Measurements from ENCODE around the gene SLC2A5.

SLC2A5 gene

DNA sequence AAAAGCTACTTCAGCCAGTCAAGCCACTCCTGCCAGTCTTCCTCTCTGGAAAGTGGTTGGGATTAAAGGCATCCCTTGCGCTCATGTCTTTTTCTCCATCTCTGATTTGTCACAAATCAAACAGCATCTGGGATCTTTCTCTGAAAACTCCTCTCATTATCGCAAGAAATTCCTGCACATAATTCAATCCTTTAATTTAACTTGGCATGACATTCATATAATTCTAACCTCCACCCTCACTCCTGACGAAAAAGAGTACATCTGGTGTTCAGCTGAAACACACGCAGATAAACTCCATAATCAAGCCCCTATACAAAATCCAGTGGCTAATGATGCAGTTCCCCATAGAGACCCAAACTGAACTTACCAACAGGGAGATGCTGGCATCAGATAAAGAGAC, 19.4 kb upstream of the SLC2A5 start:
- no peak overlapping the region for H3K4me3 ChIP-seq (ENCODE audit: low read depth, low read length)
- no peak for DNase-seq (ENCODE audit: low read depth)
- TF ChIP-seq, protein P1, sequence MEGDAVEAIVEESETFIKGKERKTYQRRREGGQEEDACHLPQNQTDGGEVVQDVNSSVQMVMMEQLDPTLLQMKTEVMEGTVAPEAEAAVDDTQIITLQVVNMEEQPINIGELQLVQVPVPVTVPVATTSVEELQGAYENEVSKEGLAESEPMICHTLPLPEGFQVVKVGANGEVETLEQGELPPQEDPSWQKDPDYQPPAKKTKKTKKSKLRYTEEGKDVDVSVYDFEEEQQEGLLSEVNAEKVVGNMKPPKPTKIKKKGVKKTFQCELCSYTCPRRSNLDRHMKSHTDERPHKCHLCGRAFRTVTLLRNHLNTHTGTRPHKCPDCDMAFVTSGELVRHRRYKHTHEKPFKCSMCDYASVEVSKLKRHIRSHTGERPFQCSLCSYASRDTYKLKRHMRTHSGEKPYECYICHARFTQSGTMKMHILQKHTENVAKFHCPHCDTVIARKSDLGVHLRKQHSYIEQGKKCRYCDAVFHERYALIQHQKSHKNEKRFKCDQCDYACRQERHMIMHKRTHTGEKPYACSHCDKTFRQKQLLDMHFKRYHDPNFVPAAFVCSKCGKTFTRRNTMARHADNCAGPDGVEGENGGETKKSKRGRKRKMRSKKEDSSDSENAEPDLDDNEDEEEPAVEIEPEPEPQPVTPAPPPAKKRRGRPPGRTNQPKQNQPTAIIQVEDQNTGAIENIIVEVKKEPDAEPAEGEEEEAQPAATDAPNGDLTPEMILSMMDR (IDR thresholded peaks at IDR 0.05; ENCODE audit: control insufficient read depth, extremely low read depth, insufficient read depth) = no peak

DNA sequence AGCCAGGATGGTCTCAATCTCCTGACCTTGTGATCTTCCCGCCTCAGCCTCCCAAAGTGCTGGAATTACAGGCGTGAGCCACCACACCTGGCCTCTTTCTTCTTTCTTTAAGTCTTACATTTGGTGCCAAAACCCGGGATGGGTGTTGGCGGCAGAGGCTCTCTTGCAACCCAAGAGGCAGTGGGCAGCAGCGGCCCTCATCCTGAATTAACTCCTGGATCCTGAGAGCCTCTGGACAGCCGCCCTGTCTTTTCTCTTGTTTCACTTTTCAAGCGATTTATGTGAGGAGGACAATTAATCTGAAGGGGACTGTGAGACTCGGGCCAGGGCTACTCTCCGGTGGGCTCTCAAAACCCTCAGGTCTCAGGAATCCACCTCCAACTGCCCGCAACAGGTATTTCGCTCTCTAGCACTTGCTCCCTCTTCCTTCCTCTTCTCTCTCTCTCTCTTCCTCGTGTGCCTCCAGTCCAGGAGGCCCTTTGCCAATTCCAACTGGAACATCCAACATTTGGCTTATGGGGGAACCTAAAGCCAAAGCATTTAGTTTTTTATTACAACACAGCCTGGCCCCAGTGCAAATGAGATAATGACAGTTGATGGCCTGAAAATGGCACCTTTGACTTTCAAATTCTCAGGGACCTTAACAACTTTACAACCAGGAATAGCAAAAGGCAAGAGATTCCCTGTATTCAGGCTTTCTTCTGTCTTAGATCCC, 18.1 kb upstream of the SLC2A5 start:
- TF ChIP-seq, protein P1 (IDR thresholded peaks at IDR 0.05; ENCODE audit: control insufficient read depth, extremely low read depth, insufficient read depth) = no peak
- DNase-seq (ENCODE audit: low read depth) = no peak

GRCh38 chr1:9086796-9087195, 17.4 kb upstream of the SLC2A5 start:
- TF ChIP-seq, protein P1 (IDR thresholded peaks at IDR 0.05; ENCODE audit: control insufficient read depth, extremely low read depth, insufficient read depth) = no peak
- DNase-seq (ENCODE audit: low read depth) = no peak

More for the DNA sequence above, 18.1 kb upstream of the SLC2A5 start:
- no peak overlapping the region for H3K4me3 ChIP-seq (ENCODE audit: low read depth, low read length)

DNA sequence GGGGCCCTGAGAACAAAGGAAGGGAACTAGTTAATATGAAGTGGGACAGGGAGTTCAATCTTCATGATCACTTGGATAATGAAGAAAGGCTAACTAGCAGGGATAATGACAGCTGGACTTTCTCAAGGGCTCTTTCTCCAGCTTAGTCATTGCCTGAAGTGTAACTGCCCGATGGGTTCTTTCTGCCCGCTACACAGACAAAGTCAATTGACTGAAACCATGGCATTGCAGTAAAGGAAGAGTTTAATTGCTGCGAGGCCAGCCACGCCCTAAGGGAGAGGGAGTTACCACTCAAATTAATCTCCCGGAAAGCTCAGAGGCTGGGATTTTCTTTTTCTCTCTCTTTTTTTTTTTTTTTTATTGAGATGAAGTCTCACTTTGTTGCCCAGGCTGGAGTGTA, 16.6 kb upstream of the SLC2A5 start:
- no peak for DNase-seq (ENCODE audit: low read depth)
- TF ChIP-seq, protein P1 (IDR thresholded peaks at IDR 0.05; ENCODE audit: control insufficient read depth, extremely low read depth, insufficient read depth) = no peak

More at GRCh38 chr1:9086796-9087195, 17.4 kb upstream of the SLC2A5 start:
- H3K4me3 ChIP-seq (ENCODE audit: low read depth, low read length) = no peak overlapping the region

GRCh38 chr1:9085306-9085940, 16.0 kb upstream of the SLC2A5 start:
- H3K4me3 ChIP-seq (ENCODE audit: low read depth, low read length) = no peak overlapping the region
- TF ChIP-seq, protein P1 (IDR thresholded peaks at IDR 0.05; ENCODE audit: control insufficient read depth, extremely low read depth, insufficient read depth) = no peak
- DNase-seq (ENCODE audit: low read depth) = no peak

More for the DNA sequence above, 16.6 kb upstream of the SLC2A5 start:
- no peak overlapping the region for H3K4me3 ChIP-seq (ENCODE audit: low read depth, low read length)

DNA sequence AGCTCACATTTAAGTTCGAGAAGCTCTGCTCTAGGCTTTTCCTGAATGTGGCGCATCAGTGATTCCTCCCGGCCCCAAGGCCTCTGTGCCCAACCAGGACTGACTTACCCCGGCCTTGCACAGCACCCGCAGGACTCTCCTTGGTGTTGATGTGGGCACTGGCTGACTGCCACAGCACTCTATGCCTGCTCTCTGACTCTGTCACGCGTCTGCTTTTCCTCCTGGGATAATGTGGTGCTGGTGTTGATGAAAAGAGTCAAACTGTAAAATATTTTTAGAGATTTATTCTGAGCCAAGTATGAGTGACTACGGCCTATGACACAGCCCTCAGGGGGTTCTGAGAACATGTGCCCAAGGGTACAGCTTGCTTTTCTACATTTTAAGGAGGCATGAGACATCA, 15.5 kb upstream of the SLC2A5 start:
- no peak for DNase-seq (ENCODE audit: low read depth)
- no peak overlapping the region for H3K4me3 ChIP-seq (ENCODE audit: low read depth, low read length)
- TF ChIP-seq, protein P1 (IDR thresholded peaks at IDR 0.05; ENCODE audit: control insufficient read depth, extremely low read depth, insufficient read depth) = no peak
